Activated T-cell treated with anti-CD3 and anti-CD28 coated beads, Interleukin-2, amount 50 U/mL, for 24 hours (primary cell): ENCODE results near the gene RNF44.
"Not testable (repeated sequence)": the region's sequence is repeated elsewhere in the genome, so short reads cannot be mapped to it uniquely, and the experiment has no call there.

ENCODE experiments used
- DNase-seq: peaks from one replicate; pipeline ENCODE4 v3.0.0-alpha.2; 2020
- H3K27ac Mint-ChIP-seq: 2 replicates; pipeline ENCODE4 v1.8.0; 2020; ENCODE audit warnings: mild to moderate bottlenecking, mixed read lengths
- H3K27me3 Mint-ChIP-seq: 2 replicates; pipeline ENCODE4 v1.8.0; 2020; ENCODE audit warnings: mixed read lengths
- H3K36me3 Mint-ChIP-seq: 2 replicates; pipeline ENCODE4 v1.8.0; 2020; ENCODE audit warnings: low read depth, mixed read lengths
- H3K4me1 Mint-ChIP-seq: 2 replicates; pipeline ENCODE4 v1.8.0; 2020; ENCODE audit warnings: low read depth, mixed read lengths
- H3K4me3 Mint-ChIP-seq: 2 replicates; pipeline ENCODE4 v1.8.0; 2020; ENCODE audit warnings: mild to moderate bottlenecking, moderate library complexity, mixed read lengths
- H3K9me3 Mint-ChIP-seq: 2 replicates; pipeline ENCODE4 v1.8.0; 2020; ENCODE audit warnings: mixed read lengths

The RNF44 gene

DNA sequence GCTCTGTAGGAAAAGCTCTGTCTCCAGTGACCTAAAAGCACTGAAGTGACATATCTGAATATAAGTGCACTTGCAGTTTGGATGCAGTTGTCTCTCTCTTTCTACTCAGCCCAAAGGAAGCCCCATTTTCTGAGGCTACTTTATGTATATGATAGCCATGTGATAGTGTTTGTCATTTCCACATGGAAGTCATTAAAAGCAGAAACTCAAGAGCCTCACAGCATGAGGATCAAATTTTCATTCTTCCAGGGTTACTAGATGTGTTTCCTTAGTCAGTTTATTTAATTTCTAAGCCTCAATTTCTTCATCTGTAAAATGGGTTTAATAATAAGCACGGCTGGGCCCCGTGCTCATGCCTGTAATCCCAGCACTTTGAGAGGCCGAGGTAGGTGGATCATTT is 36.7 kb downstream of the RNF44 start:
- no peak for DNase-seq
- no peaks in the 10 kb centered on the region for H3K4me1 Mint-ChIP-seq
- no peak overlapping the region for H3K27ac Mint-ChIP-seq
- no peak overlapping the region for H3K4me3 Mint-ChIP-seq
- H3K9me3 Mint-ChIP-seq: no peaks in the 10 kb centered on the region
- H3K27me3 Mint-ChIP-seq: no peaks in the 10 kb centered on the region
- H3K36me3 Mint-ChIP-seq: peaks cover 93% of the 10 kb centered on the region

DNA sequence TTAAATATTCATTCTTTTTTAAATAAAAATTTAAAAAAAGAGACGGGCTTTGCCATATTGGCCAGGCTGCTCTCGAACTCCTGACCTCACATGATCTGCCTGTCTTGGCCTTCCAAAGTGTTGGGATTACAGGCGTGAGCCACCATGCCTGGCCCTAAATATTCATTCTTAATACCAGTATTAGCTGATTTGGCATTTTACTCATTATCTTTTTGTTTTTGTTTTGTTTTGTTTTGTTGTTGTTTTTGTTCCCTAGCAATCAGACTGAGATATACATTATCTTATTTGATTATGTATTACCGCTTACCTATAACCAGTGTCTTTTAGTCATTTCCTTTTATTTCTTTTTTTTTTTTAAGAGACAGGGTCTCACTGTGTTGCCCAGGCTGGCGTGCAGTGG is 37.9 kb downstream of the RNF44 start:
- H3K4me3 Mint-ChIP-seq: no peak overlapping the region
- H3K27me3 Mint-ChIP-seq: no peaks in the 10 kb centered on the region
- H3K36me3 Mint-ChIP-seq: peaks cover 90% of the 10 kb centered on the region
- H3K4me1 Mint-ChIP-seq: no peaks in the 10 kb centered on the region
- no peak overlapping the region for H3K27ac Mint-ChIP-seq
- H3K9me3 Mint-ChIP-seq: no peaks in the 10 kb centered on the region
- no peak for DNase-seq

DNA sequence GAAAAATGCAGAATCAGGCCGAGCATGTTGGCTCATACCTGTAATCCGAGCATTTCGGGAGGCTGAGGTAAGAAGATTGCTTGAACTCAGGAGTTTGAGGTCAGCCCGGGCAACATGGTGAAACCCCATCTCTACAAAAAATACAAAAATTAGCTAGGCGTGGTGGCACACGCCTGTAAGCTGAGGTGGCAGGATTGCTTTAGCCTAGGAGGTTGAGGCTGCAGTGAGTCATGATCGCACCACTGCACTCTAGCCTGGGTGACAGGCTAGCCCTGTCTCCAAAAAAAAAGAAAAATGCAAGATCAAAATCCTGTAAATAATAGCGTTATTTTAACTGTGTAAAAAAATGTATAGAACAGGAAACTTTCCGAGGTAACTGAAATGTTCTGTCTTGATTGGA is 39.4 kb downstream of the RNF44 start:
- no peak for DNase-seq
- Mint-ChIP-seq H3K27ac (no peak overlapping the region), H3K4me3 (no peak overlapping the region), H3K9me3 (no peaks in the 10 kb centered on the region), H3K4me1 (no peaks in the 10 kb centered on the region), H3K36me3 (peaks cover 90% of the 10 kb centered on the region), H3K27me3 (no peaks in the 10 kb centered on the region)

DNA sequence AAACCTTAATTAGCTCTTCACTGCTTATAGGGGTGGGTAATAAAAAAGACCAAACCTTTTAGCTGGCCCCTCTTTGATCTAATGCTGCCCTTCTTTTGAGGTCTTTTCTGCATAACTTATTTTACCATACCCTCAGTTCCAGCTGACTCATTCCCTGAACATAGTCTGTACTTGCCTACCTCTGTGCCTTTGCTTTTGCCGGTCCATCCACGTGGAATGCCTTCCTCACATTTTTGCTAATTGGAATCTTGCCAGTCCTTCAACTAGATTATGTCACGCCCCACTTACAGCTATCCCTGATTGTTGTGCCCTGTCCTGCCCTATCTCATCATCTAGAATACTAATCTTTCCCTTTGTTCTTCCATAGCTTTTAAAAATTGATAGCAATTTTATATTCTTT is 44.8 kb downstream of the RNF44 start:
- no peak for DNase-seq
- Mint-ChIP-seq H3K27me3 (no peaks in the 10 kb centered on the region), H3K27ac (no peak overlapping the region), H3K4me3 (no peak overlapping the region), H3K9me3 (no peaks in the 10 kb centered on the region), H3K4me1 (peaks cover 15% of the 10 kb centered on the region), H3K36me3 (peaks cover 87% of the 10 kb centered on the region)

GRCh38 chr5:176491901-176492300 is 45.3 kb downstream of the RNF44 start:
- no peaks in the 10 kb centered on the region for H3K9me3 Mint-ChIP-seq
- H3K36me3 Mint-ChIP-seq: peaks cover 87% of the 10 kb centered on the region
- no peak for DNase-seq
- no peak overlapping the region for H3K27ac Mint-ChIP-seq
- no peaks in the 10 kb centered on the region for H3K27me3 Mint-ChIP-seq
- peaks cover 16% of the 10 kb centered on the region for H3K4me1 Mint-ChIP-seq
- no peak overlapping the region for H3K4me3 Mint-ChIP-seq

GRCh38 chr5:176491101-176491502 is 46.1 kb downstream of the RNF44 start:
- no peaks in the 10 kb centered on the region for H3K27me3 Mint-ChIP-seq
- no peak overlapping the region for H3K4me3 Mint-ChIP-seq
- peaks cover 20% of the 10 kb centered on the region for H3K4me1 Mint-ChIP-seq
- DNase-seq: no peak
- H3K27ac Mint-ChIP-seq: no peak overlapping the region
- H3K9me3 Mint-ChIP-seq: no peaks in the 10 kb centered on the region
- H3K36me3 Mint-ChIP-seq: peaks cover 87% of the 10 kb centered on the region

DNA sequence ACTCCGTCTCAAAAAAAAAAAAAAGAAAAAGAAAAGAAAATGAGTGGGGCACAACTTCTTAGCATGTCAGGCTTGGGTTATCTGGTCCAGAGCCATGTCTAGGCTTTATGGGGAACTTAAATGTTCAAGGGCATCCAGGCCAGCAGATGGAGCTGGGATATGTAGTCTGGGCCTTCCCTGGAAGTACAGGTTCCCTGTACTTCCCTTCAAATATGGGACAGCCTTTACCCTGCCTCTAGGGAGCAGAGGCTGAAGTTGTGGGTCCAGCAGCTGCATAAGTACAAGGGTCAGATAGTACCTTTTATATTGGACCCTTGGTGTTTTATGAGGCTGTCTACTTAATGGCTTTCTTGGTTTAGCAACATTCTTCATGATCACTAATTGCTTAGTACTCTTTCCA is 46.9 kb downstream of the RNF44 start:
- no peak overlapping the region for H3K27ac Mint-ChIP-seq
- H3K4me1 Mint-ChIP-seq: peaks cover 21% of the 10 kb centered on the region
- no peak for DNase-seq
- H3K4me3 Mint-ChIP-seq: no peak overlapping the region
- no peaks in the 10 kb centered on the region for H3K9me3 Mint-ChIP-seq
- H3K36me3 Mint-ChIP-seq: peaks cover 88% of the 10 kb centered on the region
- H3K27me3 Mint-ChIP-seq: no peaks in the 10 kb centered on the region

- peak overlapping the region; percentile 47 for H3K27ac Mint-ChIP-seq
- no peak overlapping the region for H3K4me3 Mint-ChIP-seq
- no peak for DNase-seq
- peaks cover 27% of the 10 kb centered on the region for H3K4me1 Mint-ChIP-seq
- peaks cover 89% of the 10 kb centered on the region for H3K36me3 Mint-ChIP-seq
- H3K27me3 Mint-ChIP-seq: no peaks in the 10 kb centered on the region
- no peaks in the 10 kb centered on the region for H3K9me3 Mint-ChIP-seq
Observed at GRCh38 chr5:176489077-176489476, 48.1 kb downstream of the RNF44 start.

- Mint-ChIP-seq H3K4me1 (peaks cover 39% of the 10 kb centered on the region), H3K36me3 (peaks cover 85% of the 10 kb centered on the region)
- DNase-seq, H3K27me3 Mint-ChIP-seq, H3K9me3 Mint-ChIP-seq, H3K27ac Mint-ChIP-seq, H3K4me3 Mint-ChIP-seq: not testable (repeated sequence)
Observed at GRCh38 chr5:176487160-176487559, 50.0 kb downstream of the RNF44 start.

DNA sequence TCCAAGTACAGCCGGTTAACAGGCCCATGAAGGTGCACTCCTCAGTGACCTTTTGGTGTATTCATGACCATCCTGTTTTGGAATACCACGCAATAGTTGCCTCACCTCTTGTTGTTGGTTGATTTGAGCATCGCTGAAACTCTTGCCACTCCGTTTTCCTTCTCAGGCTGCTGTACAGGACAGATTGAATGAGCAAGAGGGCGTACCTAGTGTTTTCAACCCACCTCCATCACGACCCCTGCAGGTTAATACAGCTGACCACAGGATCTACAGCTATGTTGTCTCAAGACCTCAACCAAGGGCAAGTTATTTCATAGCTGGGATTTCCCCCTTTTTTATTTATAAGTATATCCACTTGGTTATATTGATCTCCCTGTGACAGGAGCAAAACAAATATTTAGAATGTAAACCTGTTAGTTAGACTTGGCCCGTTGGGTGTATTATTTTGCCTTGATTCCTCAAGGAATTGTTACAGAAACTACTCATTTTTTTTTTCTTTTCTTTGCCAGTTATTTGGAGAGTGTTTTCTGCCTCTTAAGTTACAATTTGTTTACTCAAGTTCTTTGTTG is 50.9 kb downstream of the RNF44 start:
- Mint-ChIP-seq H3K4me3 (no peak overlapping the region), H3K36me3 (peaks cover 85% of the 10 kb centered on the region), H3K27me3 (no peaks in the 10 kb centered on the region), H3K4me1 (peaks cover 44% of the 10 kb centered on the region), H3K9me3 (no peaks in the 10 kb centered on the region), H3K27ac (no peak overlapping the region)
- no peak for DNase-seq

GRCh38 chr5:176485176-176485575 is 52.0 kb downstream of the RNF44 start:
- Mint-ChIP-seq H3K36me3 (peaks cover 78% of the 10 kb centered on the region), H3K4me3 (no peak overlapping the region), H3K4me1 (peaks cover 42% of the 10 kb centered on the region), H3K27ac (no peak overlapping the region), H3K9me3 (no peaks in the 10 kb centered on the region), H3K27me3 (no peaks in the 10 kb centered on the region)
- no peak for DNase-seq

DNA sequence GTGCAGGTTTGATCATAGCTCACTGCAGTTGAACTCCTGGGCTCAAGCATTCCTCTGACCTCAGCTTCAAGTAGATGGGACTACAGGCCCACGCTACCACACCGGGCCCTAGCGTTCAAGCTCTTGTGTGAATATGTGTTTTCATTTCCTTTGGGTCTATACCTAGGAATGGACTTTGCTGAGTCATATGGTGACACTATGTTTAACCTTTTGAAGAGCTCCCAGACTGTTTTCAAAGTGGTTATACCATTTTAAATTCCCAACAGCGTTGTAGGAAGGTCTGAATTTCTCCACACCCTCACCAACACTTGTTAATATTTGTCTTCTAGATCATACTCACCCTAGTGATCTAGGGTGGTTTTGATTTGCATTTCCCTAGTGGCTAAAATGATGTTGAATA is 55.5 kb downstream of the RNF44 start:
- Mint-ChIP-seq H3K27me3 (no peaks in the 10 kb centered on the region), H3K9me3 (no peaks in the 10 kb centered on the region), H3K4me1 (peaks cover 32% of the 10 kb centered on the region), H3K36me3 (peaks cover 76% of the 10 kb centered on the region), H3K4me3 (no peak overlapping the region), H3K27ac (peak overlapping the region; percentile 71)
- DNase-seq: no peak
